ENCODE data around the gene INPP4B.
"Not testable (repeated sequence)": the region's sequence is repeated elsewhere in the genome, so short reads cannot be mapped to it uniquely, and the experiment has no call there.

The INPP4B gene

GRCh38 chr4:142549726-142550463 is 296.2 kb downstream of the INPP4B start:
- in situ Hi-C loops (cut with MboI; ENCODE audit: low sequenced_read_pairs), result no loop called here

DNA sequence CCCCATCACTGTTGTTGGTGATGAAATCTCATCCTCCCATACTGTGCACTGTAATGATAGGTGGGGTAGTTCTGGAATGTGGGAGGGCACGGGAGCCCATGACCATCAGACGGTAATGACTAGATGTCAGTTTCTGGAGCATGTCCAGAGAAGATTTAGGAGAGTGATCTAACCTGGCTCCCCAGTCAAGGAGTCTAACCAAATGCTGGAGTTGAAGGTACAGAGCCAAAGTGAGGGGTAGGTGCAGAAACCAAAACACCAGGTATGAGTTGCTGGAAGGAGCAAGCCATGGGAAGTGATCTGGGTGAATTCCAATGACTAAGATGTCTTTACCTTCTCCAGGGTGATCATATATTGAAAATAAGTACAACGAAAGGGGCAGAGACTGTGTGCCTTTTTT is 296.9 kb downstream of the INPP4B start:
- in situ Hi-C loops (cut with MboI; ENCODE audit: low sequenced_read_pairs), result no loop called here

DNA sequence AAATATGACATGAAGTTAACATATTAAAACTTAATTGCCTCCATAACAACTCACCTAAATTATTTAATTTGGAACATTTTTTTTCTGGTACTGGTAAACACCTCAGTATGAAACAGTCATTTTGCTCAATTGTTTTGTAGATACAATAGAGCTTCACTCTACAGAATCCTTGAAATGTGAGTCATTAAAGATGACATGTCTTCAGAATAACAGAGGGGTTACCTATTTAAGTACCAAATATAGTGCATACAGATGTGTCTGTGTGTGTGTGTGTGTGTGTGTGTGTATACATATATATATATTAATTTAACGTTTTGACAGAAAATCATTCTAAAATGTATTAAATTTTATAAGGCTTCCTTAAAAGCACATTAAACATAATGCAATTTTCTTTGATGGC is 297.6 kb downstream of the INPP4B start:
- in situ Hi-C loops (cut with MboI; ENCODE audit: low sequenced_read_pairs), result no loop called here

DNA sequence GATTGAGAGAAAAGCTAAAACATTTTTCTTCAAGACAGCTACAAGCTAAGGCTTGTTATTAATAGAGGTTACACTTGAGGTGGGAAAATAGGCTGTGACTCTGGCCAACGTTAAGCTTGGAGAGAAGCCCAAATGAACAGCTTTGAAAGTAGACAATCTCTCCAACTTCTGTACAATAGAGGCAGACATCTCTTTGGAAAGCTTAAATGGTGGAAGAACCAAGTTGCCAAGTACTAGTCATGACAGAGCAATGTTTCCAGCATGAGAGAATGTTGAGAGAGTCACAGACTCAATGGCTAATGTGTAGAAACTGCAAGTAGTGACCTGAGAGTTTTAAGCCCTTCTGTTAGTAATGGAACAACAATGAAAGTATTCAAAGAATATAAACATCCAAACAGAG is 298.1 kb downstream of the INPP4B start:
- in situ Hi-C loops (cut with MboI; ENCODE audit: low sequenced_read_pairs), result no loop called here

DNA sequence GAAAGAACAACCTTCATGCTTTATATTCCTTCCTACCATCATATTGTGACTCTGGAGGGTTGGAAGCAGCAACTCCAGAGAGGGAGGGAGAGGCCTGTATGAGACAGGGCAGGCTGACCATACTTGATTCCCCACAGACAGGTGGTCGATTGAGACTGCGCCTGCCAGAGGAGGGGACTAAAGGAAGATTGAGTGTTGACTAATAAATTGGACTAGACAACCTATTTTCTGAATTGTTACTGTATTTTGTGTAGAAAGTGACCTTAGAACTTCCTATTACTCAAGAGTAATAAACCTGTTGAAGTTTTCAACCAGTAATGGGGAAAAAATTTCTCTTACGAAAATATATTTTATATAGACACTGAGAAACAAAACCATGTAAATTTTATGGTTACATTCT is 301.5 kb downstream of the INPP4B start:
- in situ Hi-C loops (cut with MboI; ENCODE audit: low sequenced_read_pairs), result no loop called here

- in situ Hi-C loops (cut with MboI; ENCODE audit: low sequenced_read_pairs), result no loop called here
Measured at GRCh38 chr4:142544039-142544438, 302.1 kb downstream of the INPP4B start.

DNA sequence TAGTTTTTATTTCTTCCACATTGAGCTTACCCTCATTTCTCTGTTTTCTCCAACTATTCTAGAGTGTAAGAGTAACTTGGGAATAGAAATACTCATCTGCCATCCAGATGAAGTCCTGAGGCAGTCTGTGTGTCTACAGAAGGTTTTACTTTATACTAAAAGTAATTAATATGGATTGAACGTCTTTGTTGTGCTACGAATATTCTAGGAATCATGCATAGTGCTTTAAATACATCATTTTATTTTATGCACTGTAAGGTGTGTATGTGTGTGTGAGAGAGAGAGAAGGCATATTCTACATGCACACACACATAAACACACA is 305.7 kb downstream of the INPP4B start:
- in situ Hi-C loops (cut with MboI; ENCODE audit: low sequenced_read_pairs), result no loop called here

- in situ Hi-C loops (cut with MboI; ENCODE audit: low sequenced_read_pairs), result no loop called here
Measured at GRCh38 chr4:142539796-142540482, 306.2 kb downstream of the INPP4B start.

DNA sequence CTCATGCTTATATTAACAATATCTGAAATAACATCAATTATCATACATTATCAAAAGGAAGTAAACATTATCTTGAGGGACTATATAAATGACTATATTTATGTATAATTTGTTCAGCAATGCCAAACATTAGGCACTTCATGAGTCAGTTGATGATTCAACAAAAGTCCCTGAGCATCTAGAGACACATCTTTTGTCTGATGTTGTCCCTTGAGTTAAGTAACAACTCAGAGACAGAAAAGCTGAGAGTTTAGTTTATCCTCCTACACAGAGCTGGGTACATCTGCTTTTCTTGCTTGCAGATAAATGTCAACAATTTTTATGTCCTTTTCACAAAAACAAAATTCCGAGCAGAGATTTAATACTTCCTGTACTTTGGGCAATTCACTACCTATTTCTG is 311.1 kb downstream of the INPP4B start:
- in situ Hi-C loops (cut with MboI; ENCODE audit: low sequenced_read_pairs), result no loop called here

- in situ Hi-C loops (cut with MboI; ENCODE audit: low sequenced_read_pairs), result no loop called here
Measured at GRCh38 chr4:142532054-142532453, 314.0 kb downstream of the INPP4B start.

DNA sequence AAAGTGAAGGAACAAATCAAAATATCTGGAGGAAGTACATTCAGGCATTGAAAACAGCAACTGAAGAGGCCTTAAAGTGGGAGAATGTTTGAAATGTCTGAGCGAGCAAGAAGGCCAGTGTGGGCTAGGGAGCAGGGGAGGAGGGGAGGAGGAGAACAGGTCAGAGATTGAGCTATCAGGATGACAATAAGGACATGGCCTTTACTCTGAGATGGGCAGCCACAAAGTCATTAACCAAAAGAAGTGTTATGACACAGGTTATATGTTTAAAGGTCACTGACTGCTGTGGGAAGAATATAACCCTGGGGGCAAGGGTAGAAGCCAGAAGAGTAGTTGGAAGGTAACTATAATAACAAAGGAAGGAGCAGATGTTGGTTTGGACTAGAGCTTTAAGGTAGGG is 315.4 kb downstream of the INPP4B start:
- in situ Hi-C loops (cut with MboI; ENCODE audit: low sequenced_read_pairs), result no loop called here

- in situ Hi-C loops (cut with MboI; ENCODE audit: low sequenced_read_pairs), result no loop called here
Measured at GRCh38 chr4:142528433-142528832, 317.7 kb downstream of the INPP4B start.

DNA sequence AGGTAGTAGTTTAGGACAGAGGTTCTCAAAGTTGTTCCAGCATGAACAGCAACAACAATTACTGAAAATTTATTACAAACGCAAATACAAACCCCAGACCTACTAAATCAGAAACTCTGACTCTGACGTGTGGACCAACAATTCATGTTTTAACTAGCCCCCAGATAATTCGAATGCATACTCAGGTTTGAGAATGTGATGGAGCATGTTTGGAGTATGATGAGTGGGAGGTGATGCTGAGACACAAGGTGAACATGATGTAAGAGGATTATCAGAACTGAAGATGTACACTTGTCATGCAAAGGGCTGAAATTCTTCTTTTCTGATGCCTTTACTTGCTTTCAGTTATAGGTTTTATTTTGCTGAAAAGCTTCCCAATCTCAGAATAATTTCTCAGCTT is 323.0 kb downstream of the INPP4B start:
- in situ Hi-C loops (cut with MboI; ENCODE audit: low sequenced_read_pairs), result no loop called here

GRCh38 chr4:142519342-142519741 is 326.8 kb downstream of the INPP4B start:
- in situ Hi-C loops (cut with MboI; ENCODE audit: low sequenced_read_pairs), result no loop called here

GRCh38 chr4:142516686-142517526 is 329.2 kb downstream of the INPP4B start:
- in situ Hi-C loops (cut with MboI; ENCODE audit: low sequenced_read_pairs), result no loop called here

DNA sequence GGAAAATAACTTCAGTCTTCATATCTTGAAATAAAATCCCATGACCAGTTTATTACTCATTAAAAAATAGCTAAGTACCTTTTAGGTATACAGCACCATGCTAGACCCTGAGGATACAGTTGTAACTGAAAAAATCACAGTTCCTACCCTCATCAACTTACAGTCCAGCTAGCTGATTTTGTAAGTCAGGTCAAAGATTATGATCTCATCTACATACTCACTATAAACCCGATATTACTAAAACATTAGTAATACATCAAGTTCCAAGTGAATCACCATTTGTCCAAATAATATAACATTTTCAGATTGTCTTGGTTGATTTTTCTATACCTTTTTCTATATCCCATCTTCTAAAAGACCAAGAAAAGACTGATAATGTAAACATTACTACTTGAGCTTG is 333.9 kb downstream of the INPP4B start:
- in situ Hi-C loops (cut with MboI; ENCODE audit: low sequenced_read_pairs), result no loop called here

GRCh38 chr4:142509881-142510280 is 336.2 kb downstream of the INPP4B start:
- in situ Hi-C loops (cut with MboI; ENCODE audit: low sequenced_read_pairs), result no loop called here

DNA sequence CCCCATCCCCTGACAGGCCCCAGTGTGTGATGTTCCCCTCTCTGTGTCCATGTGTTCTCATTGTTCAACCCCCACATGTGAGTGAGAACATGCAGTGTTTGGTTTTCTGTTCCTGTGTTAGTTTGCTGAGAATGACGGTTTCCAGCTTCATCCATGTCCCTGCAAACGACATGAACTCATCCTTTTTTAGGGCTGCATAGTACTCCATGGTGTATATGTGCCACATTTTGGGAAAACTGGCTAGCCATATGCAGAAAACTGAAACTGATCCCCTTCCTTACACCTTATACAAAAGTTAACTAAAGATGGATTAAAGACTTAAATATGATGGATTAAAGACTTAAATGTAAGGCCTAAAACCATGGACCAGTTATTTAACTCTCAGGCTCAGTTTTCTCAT is 336.7 kb downstream of the INPP4B start:
- in situ Hi-C loops (cut with MboI; ENCODE audit: low sequenced_read_pairs), result not testable (repeated sequence)

DNA sequence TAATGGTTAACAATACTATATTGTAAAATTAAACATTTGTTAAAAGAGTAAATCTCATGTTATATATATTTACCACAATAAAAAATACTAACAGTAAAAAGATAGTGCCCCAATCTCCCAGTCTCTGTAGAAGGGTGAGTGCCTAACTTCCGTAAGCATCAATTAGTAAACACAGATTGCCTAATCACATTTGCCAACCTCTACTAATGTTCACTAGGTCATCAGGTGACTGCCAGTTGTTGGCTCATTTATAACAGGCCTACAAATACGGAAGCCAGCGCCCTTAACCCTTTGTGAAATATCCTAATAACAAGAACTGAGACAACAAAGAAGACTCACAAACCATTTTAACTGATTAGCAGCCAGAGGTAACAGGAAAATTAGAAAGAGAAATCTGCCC is 345.1 kb downstream of the INPP4B start:
- in situ Hi-C loops (cut with MboI; ENCODE audit: low sequenced_read_pairs), result no loop called here

DNA sequence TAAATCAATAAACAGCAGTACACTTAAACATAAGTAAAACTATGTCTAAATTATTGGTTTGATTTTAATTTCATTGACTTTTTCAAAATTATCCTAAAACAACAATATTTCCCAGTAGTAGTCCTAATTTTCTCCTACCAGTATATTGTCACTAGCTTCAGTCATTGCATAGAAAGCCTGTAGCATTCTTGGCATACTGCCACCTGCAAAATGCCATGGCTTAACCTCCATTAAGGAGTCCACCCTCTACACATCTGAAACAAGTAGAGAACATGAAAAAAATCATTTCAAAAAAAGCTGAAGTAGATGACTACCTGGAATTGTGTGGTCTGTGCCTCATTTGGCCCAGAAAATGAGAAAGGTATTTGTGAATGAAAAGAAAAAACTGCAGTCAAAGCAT is 348.5 kb downstream of the INPP4B start:
- in situ Hi-C loops (cut with MboI; ENCODE audit: low sequenced_read_pairs), result no loop called here

GRCh38 chr4:142493255-142494110 is 352.6 kb downstream of the INPP4B start:
- in situ Hi-C loops (cut with MboI; ENCODE audit: low sequenced_read_pairs), result no loop called here

Data from HL-60/S4 treated with phorbol 12-myristate 13-acetate at 8.2 ng/mL for 4 days and 3 days (cell line).